Embryonic facial prominence (tissue), 1 donor: ENCODE data around the gene KCTD6.

Source experiments
- DNase-seq: peaks from one replicate; pipeline ENCODE4 v3.0.0-alpha.2; 2016; ENCODE audit errors: extremely low spot score

The KCTD6 gene

DNA sequence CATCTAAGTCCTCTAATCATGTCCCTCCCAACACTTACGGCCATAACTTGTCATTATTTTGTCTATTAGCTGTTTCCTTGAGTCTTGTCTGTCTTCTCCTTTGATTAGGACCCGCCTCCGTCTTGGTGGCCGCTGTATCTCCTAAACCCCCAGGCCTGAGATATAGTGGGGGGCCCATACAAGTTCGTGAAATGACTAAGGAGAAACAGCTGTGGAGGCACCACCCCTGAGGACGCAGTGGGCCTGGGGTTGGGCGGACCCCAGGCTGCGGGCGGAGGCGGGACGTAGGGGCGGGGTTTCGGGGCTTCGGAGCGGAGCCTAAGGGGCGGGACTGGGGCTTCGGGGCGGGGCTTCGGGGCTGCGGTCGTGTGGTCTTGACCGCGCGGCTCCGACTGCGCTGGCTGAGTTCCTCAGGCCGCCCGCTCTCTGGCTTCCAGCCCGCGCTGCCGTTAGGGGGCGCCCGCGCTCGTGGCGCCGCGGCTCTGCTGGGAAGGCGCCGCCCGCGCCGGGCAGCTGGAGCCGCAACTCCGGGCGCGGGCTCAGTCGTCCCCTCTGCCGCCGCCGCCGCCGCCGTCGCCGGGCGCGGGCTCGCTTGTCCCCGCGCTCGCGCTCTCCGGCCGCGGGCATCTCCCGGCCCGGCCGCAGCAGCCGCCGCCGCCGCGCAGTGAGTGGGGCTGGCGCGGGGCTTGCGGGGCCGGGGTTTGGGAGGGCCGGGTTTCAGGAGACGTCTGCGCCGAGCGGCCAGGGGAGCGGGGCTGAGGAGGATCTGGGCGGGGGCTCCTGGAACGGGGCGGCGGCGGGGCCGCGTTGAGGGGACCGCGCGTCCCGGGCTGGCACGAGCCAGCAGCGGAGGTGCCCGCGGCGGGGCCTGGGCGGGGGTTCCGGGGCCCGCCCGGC lies at the start of gene KCTD6:
TSS of gene KCTD6 (plus strand) at position 591 of the 897 bp plus-strand sequence. CDS start 6,660 bp downstream, outside the sequence.
- DNase-seq, result peak; percentile 82

DNA sequence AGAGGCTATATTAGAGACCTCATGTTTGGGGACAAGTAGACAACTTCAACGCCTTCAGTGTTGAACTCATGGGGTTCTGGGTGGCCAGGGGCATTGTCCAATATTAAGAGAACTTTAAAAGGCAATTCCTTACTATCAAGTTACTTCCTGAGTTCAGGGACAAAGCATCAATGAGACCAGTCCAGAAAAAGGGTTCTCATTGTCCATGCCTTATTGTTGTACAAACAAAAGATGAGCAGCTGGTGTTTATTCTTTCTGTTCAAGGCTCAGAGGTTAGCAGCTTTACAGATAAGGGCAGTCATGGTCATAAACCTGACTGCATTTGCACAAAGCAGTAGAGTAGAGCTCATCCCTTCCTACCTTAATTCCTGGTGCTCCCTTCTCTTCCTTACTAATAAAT lies 39.7 kb upstream of the KCTD6 start:
- no peak for DNase-seq

DNA sequence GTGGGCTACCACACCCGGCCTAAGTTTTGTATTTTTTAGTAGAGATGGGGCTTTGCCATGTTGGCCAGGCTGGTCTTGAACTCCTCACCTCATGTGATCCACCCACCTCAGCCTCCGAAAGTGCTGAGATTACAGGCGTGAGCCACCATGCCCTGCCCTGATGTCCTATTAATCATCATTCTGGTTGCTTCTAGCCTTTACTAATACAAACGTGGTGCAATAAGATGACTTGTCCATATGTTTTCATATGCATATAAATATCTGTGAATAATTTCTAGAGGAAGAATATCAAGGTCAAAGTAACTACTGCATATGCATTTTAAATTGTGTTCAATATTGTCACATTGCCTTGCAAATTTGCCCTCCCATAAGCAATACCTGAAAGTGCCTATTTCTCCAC lies 32.7 kb upstream of the KCTD6 start:
- no peak for DNase-seq

DNA sequence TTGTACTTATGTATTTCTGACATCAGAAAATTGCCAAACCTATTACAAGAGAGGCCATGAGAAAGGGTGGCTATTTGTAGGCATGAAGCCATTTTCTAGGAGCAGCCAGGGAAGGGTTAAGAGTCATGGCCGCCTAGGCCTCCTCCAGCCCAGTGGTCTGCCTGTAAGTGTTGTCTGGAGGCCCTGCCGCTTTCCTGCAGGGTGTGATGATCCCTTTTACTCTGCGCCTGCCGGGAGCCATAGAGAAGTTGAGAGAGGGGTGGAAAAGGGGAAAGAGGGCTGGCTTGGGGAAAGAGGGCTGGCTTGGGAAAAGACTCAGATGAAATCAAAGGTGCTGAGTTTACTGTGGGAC lies 29.1 kb upstream of the KCTD6 start:
- DNase-seq, result no peak

DNA sequence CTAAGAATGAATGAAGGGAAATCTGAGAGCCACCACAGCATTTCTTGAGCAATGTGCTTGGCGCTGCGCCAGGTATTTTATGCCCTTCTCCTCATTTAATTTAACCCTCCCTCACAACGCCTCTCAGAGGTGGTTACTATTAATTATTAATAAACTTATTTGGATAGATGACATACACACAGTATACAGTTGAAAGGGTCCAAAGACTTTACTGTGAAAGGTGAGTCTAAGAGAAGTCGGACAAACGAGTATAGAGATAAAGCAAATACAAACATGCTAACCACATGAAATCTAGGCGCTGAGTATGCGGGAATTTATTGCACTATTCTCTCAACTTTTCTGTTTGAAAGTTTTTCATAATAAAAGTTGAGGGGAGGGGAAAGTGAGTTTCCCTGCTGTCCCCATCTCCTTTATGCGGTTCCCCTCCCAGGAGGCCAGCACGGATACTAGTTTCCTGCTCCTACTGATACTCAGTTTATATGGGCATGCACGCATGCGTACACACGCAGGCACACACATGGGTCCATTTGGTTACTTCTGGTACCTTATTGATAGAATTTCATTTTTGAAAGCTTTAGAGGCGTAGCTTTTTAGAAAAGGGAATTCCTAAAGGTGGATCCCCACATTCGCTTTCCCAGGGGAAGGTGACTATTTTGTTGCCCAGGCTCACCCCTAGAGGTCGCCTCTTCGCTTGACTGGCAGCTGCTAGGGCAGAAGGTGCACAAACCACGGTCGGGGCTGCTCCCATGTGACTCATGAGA lies 28.5 kb upstream of the KCTD6 start:
- no peak for DNase-seq

DNA sequence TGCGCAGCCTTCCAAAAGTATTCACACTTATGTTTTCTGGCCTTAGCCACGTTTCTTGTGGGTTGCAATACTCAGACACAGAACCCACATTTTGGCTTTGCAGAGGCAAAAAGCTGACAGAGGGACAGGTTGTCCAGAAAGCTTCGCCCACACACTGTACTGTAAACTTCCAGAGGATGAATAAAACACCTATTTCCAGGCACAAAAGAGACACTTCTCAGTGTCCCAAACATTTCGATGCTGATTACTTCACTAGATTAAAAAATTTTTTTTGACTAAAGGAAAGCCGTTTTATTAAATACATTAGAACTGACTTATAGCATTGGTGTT lies 28.0 kb upstream of the KCTD6 start:
- DNase-seq, result no peak

DNA sequence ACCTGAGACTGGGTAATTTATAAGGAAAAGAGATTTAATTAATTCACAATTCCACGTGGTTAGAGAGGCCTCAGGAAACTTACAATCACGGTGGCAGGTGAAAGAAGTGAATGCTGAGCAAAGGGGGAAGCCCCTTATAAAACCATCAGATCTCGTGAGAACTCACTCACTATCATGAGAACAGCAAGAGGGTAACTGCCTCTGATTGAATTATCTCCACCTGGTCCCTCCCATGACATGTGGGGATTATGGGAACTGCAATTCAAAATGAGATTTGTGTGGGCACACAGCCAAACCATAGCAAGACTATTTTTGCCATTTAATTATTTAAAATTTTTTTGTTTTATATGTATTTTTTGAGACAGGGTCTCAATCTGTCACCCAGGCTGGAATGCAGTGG lies 27.0 kb upstream of the KCTD6 start:
- no peak for DNase-seq

DNA sequence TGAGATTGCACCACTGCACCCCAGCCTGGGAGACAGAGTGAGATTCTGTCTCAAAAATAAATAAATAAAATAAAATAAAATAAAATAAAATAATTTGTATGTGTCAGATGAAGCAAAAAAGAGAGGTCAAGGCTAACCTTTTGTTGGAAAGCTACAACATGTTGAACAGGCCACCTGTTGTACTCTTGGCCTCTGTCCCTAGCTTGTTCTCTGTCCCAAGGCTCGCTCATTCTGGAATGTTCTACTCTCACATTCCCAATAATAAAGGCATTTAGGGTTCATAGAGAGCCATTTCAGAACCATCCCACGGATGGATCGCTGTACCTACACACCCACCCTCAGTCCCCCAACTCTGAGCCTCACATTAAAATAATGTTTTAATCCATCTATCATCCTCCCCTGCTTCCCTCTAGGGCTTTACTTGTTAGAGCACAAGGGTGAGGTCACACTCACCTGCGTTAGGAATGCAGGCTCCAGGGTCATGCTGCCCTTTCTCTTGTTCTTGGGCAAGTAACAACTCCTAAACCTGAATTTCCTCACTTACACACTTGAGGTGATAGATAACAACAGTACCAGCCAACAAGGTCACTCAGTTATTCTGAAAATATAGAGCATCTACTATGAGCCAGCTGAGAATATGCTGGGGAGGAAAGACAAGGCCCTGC lies 24.9 kb upstream of the KCTD6 start:
- no peak for DNase-seq

DNA sequence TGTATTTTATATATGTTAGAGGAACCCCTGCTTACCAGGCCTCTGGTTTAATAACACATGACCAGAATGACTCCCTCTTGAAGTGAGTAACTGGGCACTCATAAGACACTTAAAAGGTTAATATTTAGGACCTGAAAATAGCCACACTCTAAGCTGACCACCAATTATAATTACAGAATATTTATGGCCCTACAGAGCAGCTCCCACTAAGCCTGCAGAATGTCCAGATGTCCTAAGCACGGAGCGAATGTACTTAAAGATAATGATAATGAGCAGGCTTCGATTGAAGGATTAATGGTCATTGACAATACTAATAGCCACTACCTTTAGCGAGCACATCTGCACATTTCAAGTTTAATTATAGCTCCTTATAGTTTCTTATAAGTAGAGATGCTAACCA lies 22.8 kb upstream of the KCTD6 start:
- no peak for DNase-seq

DNA sequence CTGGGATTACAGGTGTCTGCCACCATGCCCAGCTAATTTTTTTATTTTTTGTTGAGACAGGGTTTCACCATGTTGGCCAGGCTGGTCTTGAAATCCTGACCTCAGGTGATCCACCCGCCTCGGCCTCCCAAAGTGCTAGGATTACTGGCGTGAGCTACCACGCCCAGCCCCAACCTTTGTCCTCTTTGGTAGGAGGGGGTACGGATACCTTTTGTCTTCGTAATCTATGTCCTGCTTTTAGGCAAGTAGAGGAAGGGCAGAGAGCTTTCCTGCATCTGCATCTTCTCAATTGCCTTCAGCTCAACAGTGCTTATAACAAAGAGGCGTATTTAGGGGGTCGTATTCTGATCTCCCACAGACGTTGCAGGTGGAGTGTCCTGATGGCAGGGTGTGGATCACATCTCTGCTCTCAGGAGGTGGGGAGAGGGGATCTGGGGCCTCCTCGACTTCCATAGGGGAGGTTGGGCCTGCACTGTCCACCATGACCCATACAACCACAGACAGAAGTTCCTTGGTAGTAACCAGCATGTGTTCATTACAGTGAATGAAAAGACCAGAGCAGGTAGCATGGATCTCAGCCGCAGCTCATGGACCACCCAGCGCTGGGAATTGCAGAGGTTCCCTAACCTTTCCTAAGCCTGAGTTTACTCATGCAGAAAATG lies 21.4 kb upstream of the KCTD6 start:
- no peak for DNase-seq

DNA sequence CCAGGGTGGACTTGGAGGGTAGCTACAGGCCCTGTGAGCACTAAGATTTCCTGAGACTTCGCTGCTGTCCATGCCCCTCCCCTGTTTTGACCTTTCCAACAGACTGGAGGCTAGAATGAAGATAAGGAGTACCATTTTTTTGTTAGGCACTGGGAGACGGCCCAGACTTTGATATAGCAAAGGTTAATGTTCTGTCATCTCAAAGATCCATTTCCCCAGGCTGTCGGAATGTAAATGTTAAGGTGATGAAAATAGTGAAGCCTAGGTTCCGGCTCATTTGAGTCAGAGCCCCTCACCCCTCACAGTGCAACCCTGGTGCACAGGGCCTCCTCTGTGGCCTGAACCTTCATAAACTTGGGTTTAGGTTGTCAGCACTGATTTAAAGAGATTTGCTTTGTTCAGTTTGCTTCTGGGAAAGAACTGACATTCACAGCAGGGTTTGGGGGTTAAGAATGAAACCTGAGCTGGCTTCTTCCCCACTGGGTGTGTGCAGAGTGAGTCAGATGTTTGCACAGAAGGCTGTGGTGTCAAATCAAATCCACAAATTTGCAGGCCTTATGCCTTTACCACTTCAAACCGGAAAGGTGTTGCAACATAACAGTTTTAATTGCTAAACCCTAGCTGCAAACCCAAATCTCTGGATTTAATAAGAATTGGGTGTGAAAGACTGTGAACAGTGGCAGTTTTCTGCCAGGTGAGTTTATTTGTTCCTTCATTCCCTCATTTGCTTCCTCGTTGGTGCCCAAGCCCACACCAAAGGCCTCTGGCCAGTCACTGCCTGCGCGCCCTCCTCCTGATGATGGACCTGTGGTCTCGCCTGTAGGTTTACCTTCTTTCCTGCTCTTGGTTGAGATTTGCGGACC lies 20.6 kb upstream of the KCTD6 start:
- DNase-seq, result no peak

DNA sequence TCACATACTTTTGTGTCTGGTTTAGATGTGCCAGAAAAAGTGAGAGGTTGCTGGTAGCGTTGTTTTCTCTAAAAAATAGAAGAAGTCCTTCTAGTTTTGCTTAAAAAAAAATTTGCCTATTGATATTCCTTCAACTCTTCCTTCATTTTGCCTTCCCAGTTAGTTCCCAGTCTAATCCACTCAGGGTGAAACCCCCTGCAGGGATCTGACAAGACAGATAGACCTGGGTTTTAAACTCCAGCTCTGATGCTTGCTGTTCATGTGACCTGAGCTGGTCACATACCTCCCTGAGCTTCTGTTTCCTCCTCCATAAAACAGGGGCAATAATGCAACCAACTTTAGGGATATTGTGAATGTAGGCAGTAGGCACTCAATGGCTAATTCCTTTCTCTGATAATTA lies 18.6 kb upstream of the KCTD6 start:
- DNase-seq, result no peak

DNA sequence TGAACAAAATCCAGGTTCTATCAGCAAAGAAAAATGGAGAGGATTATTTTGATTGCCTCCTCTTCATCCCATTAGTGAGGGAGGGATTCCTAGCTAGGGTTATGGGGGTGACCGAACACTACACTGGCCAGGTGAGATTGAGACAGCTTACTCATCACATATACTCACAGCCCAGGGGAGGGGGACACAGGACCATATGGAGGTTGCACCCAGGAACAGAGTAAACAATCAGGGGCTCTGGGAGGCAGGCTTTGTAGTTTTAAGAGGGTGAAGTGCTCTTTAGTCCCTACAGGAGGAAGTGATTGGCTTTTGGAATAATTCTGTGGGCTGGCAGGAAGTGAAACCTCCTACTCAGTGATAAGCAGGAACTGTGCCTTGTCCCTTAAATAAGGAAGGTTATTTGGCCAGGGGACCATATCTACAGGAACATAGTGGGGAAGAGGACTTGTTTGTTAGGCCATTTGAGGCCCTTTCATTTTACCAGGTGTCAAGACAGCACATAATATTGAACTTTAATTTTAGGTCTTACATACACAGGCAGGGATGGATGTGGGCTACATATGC lies 17.5 kb upstream of the KCTD6 start:
- no peak for DNase-seq

DNA sequence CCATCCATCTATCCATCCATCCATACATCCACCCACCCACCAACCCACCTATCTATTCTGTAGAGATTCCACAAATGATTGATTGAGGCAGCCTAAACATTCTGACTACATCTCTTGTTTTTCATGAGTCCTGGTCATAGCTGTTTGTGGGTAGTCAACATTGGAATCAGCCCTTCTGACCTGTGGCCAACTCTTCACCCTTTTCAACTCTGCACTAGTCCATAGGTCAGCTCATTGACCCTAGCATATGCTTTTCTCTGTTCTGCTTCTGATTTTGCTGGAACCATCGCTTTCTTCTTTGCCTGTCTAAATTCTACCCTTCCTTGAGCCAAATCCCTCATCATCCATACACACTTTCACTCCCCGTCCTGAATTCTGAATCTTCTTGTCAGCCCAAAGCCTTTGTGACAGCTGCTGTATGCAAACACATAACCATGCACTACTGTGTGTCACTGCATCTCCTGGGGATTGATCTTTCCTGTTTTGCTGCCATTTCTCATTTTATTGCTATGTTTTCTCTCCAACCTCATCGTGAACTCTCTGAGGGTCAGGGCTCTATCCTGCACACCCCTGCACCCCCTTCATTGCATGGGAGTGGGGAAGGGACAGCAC lies 16.8 kb upstream of the KCTD6 start:
- DNase-seq, result no peak

DNA sequence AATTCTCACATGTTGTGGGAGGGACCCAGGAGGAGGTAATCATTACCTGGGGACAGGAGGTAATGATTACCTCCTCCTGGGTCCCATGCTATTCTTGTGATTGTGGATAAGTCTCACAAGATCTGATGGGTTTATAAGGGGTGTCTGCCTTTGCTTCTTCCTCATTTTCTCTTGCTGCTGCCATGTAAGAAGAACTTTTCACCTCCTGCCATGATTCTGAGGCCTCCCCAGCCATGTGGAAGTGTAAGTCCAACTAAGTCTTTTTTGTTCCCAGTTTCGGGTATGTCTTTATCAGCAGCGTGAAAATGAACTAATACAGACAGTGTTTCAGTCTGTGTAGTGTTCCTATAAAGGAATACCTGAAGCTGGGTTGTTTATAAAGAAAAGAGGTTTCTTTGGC lies 13.1 kb upstream of the KCTD6 start:
- DNase-seq, result no peak

DNA sequence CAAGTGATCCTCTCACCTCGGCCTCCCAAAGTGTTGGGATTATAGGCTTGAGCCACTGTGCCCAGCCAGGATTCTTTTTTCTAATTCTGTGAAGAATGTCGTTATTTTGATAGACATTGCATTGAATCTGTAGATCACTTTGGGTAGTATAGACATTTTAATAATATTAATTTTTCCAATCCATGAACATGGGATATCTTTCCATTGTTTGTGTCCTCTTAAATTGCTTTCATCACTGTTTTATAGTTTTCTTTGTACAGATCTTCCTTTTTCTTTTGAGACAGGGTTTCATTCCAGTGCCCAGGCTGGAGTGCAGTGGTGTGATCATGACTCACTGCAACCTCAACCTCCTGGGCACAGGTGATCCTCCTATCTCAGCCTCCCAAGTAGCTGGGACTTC lies 11.6 kb upstream of the KCTD6 start:
- DNase-seq, result no peak

DNA sequence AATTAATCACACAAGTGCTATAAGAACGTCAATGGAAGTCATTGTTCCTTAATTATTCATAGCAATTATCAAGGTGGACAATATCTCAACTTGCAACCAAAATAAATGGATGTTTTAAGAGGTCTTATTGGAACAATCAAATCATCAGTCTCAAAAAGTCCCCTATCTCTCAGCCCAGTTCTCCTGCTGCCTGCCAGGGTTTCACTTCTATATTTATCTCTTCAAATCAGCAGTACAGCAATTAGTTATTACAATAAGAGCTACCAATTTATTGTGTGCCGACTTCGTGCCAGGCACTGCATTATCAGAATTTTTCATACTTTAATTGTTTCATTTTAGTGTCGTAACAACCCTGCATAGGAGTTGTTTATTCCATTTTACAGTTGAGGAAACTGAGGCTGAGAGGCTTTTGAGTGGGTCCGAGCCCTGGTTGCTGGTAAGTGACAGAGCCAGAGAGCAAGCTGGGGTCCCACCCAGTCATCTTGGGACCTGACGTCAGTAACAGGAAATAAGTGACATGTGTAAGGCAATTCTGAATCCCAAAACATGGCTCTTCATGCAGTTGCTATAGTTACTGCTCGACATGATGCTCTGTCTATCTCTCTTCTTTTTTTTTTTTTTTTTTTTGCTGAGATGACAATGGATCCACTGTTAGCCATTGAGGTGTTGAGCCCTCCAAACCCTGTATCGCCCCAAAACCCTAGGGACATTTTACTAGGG lies 8.8 kb upstream of the KCTD6 start:
- DNase-seq, result no peak

DNA sequence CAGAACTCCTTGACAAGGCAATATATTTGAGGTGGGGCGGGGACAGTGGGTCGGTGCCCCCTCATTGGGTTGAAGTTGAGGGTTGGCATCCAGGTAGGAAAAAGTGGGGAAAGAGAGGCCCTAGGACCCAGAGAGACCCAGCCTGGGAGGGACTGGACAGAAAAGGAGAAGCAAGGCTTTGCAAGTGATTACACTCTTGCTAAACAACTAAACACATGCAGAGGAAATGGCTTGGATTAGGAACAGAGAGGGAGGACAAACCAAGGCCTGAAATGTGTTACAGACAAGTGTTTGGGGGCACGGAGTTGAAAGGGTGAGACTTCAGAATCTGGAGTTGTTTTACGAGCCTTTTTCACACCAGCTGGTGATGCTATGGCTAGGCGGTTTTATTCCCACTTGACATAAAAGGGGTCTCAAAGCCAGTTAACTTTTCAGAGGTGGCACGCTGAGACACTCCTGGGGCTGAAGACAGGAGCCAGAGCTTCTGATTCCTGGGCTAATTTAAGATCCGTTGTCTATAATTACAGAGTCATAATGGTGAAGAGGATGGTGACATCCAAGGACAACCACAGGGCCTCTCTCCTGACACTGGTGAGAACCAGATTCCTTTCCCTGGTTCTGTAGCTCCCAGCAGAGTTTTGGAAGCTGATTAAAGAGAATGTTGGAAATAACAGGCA lies 7.7 kb upstream of the KCTD6 start:
- DNase-seq, result no peak

DNA sequence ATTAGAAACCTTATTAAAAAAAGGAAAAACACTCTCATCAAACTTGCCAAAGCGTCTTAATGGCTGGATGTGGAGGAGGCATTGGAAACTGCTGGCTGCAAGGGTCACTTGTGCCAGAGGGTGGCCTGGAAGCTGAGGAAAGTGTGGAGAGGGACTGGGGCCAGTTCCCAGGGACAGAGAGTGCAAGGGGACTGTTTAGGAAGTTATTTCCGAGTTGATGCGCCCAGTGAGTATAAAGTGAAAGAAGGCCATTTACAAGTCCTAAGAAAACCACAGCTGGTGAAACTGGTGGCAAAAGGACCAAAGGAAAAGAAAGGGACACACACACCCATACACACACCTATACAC lies 7.2 kb upstream of the KCTD6 start:
- no peak for DNase-seq
